Measurements from ENCODE around the gene SEPTIN1. TPM values are rescaled to one million over a fixed set of nuclear protein-coding genes. Genes with fewer than 3 reads are reported as not detected.

Gene SEPTIN1
- total and polyA plus RNA-seq, 2 donors (not counting 3 experiments of a cell fraction or from before 2014, with no cell fraction given), result 0.07 to 0.75 TPM

- Histone ChIP-seq H3K27ac (ENCODE audit: insufficient read depth, low read depth, low read length) (no peak overlapping the region), H3K9me3 (replicated peaks; ENCODE audit: control insufficient read depth, insufficient read depth, low read length) (no peaks in the 10 kb centered on the region), H2AFZ (ENCODE audit: low read depth, low read length) (peak overlapping the region; percentile 53), H4K20me1 (replicated peaks; ENCODE audit: control insufficient read depth, extremely low read depth, insufficient read depth, low read length) (no peaks in the 10 kb centered on the region), H3K4me2 (ENCODE audit: insufficient read depth, low read length) (peak overlapping the region; percentile 59), H3K4me1 (ENCODE audit: control insufficient read depth, extremely low read depth, insufficient read depth, low read length) (peaks cover 22% of the 10 kb centered on the region), H3K27me3 (ENCODE audit: control insufficient read depth in 2 of 2, insufficient read depth in 2 of 2, low read length in 2 of 2) (no peaks in the 10 kb centered on the region), H3K9ac (replicated peaks; ENCODE audit: extremely low read depth, insufficient read depth, low read length) (peak overlapping the region; percentile 80), H3K9me1 (replicated peaks; ENCODE audit: control insufficient read depth, extremely low read depth, insufficient read depth, low read length) (no peaks in the 10 kb centered on the region), H3K36me3 (ENCODE audit: control insufficient read depth in 2 of 2, extremely low read depth in 1 of 2, insufficient read depth in 2 of 2, low read length in 2 of 2) (peaks cover 0 to 2% of the 10 kb centered on the region in 2 experiments), H3K4me3 (replicated peaks in 1 of 3; ENCODE audit: insufficient read depth in 1 of 3, low read depth in 1 of 3, low read length in 3 of 3) (peak overlapping the region in 2 of 3 experiments; percentile 21 to 47), H3K79me2 (ENCODE audit: control insufficient read depth, insufficient read depth, low read length) (peaks cover 2% of the 10 kb centered on the region)
- ChIA-PET POLR2A (interaction anchor here (1.3 to 1.5 kb wide), 3 partner anchors 11 to 23 kb away, joined by 4 to 7 read pairs (median 6); partner anchors contain the start of gene DCTPP1), CTCF (interaction anchor here (1.1 to 5.3 kb wide), 4 partner anchors 12 to 222 kb away, joined by 3 to 62 read pairs (median 5); partner anchors contain the start of gene ZNF48)
- TF ChIP-seq MYC (IDR thresholded peaks at IDR 0.05; ENCODE audit: low read depth, low read length) (no peak), JUN (IDR thresholded peaks at IDR 0.05; ENCODE audit: borderline replicate concordance, insufficient read depth, insufficient read length, low read depth) (no peak), MAX (IDR thresholded peaks at IDR 0.05; ENCODE audit: insufficient read depth, insufficient read length) (no peak), POLR2A (IDR thresholded peaks at IDR 0.05; ENCODE audit: low read depth, low read length) (no peak), EZH2 (IDR thresholded peaks at IDR 0.05; ENCODE audit: borderline replicate concordance, low read depth, low read length, severe bottlenecking) (no peak), CTCF (IDR thresholded peaks at IDR 0.05; ENCODE audit: extremely low read depth in 1 of 2, insufficient read depth in 1 of 2, low read depth in 1 of 2, low read length in 2 of 2) (no peak), POLR2AphosphoS5 (IDR thresholded peaks at IDR 0.05; ENCODE audit: insufficient read depth, low read depth, low read length) (no peak), GATA2 (IDR thresholded peaks at IDR 0.05; ENCODE audit: insufficient read depth, insufficient read length, low read depth, low read length) (no peak), FOS (IDR thresholded peaks at IDR 0.05; ENCODE audit: borderline replicate concordance, insufficient read depth, low read length) (no peak)
- dilution Hi-C loops (cut with MboI; ENCODE audit: extremely low pct_ligation_motif_present, low sequenced_read_pairs), result no loop called here
- DNase-seq (ENCODE audit: low read depth, low spot score) (no peak), FAIRE-seq (no peak)
- intact Hi-C loops (cut with micrococcal nuclease), result loop anchor here (10.0 kb wide), 1 partner anchor 312 kb away; the partner anchor contains the start of genes TBX6 and YPEL3
- BruUV-seq (replicated peaks), result TSS peak; percentile 92
Measured at GRCh38 chr16:30406795-30407101, 24.4 kb upstream of the SEPTIN1 start.

Data from endothelial cell of umbilical vein (primary cell).